ENCODE measurements around the gene ACOT13.
A peak's percentile ranks its signal among the peaks of the same experiment; 100 is the strongest.

ACOT13 gene

DNA sequence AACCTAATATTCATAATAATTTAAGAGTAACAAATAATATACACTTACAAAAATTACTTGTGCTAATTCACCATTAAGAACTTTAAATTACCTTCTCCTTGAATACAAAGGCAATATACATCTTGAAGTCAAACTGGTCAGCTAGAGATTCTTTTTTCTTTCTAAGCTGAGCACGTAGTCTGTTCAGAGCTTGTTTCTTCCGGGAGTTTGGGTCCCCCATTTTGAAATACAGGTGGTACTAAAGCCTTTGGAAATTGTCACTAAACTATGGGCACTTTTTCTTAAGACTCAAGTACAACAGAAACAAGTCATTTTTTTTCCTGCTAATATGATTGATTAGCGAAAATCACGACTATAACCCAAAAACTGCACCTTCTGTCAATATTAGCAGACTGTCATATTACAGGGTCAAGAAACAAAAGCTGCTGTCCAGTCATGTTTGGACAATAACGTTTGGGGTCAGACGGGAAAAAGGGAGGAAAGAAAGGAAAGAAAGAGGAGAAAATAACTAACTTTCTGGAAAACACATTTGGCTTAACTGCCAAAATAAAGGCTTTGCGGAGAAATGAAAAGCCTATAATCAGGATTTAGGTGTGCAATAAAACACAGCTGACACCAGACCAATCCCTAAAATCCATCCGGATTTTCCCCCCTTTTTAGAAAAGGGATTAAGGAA is 51.7 kb downstream of the ACOT13 start:
- peak overlapping the region; percentile 97 for H3K4me3 ChIP-seq (ENCODE audit: low read depth, low read length)
- H3K27ac ChIP-seq = peak overlapping the region; percentile 99
- DNase-seq = no peak
- TF ChIP-seq, protein P1, sequence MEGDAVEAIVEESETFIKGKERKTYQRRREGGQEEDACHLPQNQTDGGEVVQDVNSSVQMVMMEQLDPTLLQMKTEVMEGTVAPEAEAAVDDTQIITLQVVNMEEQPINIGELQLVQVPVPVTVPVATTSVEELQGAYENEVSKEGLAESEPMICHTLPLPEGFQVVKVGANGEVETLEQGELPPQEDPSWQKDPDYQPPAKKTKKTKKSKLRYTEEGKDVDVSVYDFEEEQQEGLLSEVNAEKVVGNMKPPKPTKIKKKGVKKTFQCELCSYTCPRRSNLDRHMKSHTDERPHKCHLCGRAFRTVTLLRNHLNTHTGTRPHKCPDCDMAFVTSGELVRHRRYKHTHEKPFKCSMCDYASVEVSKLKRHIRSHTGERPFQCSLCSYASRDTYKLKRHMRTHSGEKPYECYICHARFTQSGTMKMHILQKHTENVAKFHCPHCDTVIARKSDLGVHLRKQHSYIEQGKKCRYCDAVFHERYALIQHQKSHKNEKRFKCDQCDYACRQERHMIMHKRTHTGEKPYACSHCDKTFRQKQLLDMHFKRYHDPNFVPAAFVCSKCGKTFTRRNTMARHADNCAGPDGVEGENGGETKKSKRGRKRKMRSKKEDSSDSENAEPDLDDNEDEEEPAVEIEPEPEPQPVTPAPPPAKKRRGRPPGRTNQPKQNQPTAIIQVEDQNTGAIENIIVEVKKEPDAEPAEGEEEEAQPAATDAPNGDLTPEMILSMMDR (IDR thresholded peaks at IDR 0.05; ENCODE audit: low read depth, low read length, missing control alignments) = no peak
- peaks cover 31% of the 10 kb centered on the region for H3K36me3 ChIP-seq (replicated peaks)
- no peaks in the 10 kb centered on the region for H3K27me3 ChIP-seq (replicated peaks)
- in situ Hi-C loops (cut with HindIII; ENCODE audit: low pct_ligation_motif_present, low sequenced_read_pairs) = no loop called here

DNA sequence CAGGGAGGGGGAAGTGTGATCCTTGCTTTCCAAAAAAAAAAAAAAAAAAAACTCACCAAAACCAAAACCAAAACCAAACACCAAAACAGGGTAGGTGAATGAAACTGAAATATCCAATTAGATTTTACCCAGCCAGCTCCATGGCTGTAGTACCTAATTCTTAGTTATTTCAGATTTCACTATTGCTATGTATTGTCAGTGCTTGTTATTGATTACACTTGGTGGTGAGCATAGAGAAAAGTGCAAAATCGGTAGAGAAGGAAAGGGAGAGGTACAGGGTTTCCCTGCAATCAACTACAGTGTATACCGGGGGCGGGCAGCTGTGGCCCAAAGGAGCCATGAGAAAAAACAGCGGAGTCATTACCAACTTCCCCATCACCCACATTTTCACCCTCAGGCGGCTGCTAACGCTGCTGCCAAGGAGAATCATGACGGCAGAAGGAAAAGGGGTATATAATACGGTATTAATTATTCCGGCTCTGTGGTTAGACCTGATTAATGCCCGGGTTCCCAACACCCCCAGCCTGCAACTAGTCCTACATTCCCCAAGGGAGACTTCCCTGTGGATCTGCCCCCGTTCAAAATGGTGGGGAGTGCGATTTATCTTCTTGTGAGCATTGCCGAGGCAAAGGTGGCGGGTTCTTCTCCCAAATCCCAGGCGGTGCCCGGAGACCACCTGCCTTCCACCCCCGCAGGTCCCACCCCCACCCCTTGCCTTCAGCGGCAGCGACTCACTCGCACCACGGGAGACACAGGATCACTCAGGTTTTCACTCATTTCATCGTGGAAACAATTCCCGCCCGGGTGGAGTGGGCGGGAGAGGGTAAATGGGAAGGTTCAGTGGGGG is 52.5 kb downstream of the ACOT13 start, which contains the start of gene C6orf62:
C6orf62 (minus strand) TSS at position 30 of the 847 bp plus-strand sequence. CDS start 486 bp downstream, outside the sequence.
- TF ChIP-seq, protein P1 (IDR thresholded peaks at IDR 0.05; ENCODE audit: low read depth, low read length, missing control alignments) = no peak
- H3K36me3 ChIP-seq (replicated peaks) = peaks cover 23% of the 10 kb centered on the region
- H3K4me3 ChIP-seq (ENCODE audit: low read depth, low read length) = peak within 1 kb of the TSS; percentile 97
- peak within 1 kb of the TSS; percentile 99 for H3K27ac ChIP-seq
- no peaks in the 10 kb centered on the region for H3K27me3 ChIP-seq (replicated peaks)
- peak; percentile 8 for DNase-seq
- in situ Hi-C loops (cut with HindIII; ENCODE audit: low pct_ligation_motif_present, low sequenced_read_pairs) = no loop called here

DNA sequence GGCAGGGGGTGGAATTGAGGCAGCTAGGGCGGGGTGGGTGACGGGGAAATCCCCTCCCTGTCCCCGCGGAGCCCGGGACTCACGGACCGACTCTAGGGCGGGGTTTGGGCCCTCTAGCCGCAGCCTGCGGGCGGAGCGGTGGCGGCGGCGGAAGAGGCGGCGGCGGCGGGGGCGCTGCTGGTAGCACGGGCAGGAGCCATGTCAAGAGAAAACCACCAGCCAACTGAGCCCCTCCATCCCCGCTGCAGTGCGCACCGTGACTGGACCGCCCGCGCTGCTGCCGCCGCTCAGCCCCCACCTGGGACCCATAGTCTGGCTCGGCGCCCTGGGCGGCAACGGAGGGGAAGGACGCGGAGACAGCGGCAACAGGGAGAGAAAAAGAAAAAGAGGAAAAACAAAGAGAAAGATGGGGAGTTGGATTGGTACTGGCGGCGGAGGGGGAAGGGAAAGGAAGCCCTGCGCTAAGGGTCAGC is 53.3 kb downstream of the ACOT13 start:
- TF ChIP-seq, protein P1 (IDR thresholded peaks at IDR 0.05; ENCODE audit: low read depth, low read length, missing control alignments) = no peak
- Histone ChIP-seq H3K27me3 (replicated peaks) (no peaks in the 10 kb centered on the region), H3K4me3 (ENCODE audit: low read depth, low read length) (peak overlapping the region; percentile 97), H3K27ac (peak overlapping the region; percentile 99), H3K36me3 (replicated peaks) (peaks cover 15% of the 10 kb centered on the region)
- peak; percentile 25 for DNase-seq
- in situ Hi-C loops (cut with HindIII; ENCODE audit: low pct_ligation_motif_present, low sequenced_read_pairs) = no loop called here

DNA sequence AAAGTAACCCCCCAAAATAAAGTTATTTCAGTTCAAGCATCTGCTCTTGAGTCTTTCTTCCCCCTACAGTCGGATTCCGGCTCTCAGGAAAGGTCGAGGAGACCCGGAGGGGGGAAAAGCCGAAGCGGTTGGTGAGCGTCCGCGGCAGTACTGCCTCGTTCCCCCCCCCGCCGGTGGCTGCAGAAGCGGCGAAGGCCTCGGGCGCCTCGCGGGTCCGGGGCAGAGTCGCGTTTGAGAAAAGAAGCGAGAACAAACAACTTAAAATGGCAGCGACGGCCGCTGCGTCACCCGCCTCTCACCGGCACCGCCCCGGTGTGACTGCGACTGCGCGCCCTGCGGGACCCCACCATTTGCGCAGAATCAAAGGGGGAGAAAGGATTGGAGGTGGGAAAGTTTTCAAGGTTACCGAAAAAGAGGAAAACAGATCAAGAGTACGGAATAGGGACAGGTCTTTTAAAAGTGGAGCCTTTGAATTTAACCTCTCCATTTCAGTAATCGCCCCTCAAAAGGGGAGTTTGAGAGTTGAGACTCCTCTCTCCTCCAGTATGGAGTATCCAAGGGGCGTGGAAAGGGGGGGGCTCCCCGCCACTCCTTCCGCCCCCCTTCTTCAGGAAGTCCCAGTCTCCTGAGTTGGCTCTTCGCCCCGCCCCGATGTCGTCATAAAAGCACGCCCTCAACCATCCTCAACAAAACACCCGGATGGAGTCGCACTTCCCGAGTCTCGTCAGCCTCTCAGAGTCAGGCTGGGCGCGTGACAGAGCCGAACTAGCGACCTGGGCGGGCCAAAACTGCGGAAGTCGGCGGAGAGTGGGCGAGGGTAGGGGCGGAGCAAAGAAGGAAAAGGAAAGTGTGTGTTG is 54.0 kb downstream of the ACOT13 start:
- in situ Hi-C loops (cut with HindIII; ENCODE audit: low pct_ligation_motif_present, low sequenced_read_pairs) = no loop called here
- Histone ChIP-seq H3K27me3 (replicated peaks) (no peaks in the 10 kb centered on the region), H3K27ac (peak overlapping the region; percentile 99), H3K36me3 (replicated peaks) (peaks cover 10% of the 10 kb centered on the region), H3K4me3 (ENCODE audit: low read depth, low read length) (peak overlapping the region; percentile 97)
- TF ChIP-seq, protein P1 (IDR thresholded peaks at IDR 0.05; ENCODE audit: low read depth, low read length, missing control alignments) = no peak
- peak; percentile 100 for DNase-seq

DNA sequence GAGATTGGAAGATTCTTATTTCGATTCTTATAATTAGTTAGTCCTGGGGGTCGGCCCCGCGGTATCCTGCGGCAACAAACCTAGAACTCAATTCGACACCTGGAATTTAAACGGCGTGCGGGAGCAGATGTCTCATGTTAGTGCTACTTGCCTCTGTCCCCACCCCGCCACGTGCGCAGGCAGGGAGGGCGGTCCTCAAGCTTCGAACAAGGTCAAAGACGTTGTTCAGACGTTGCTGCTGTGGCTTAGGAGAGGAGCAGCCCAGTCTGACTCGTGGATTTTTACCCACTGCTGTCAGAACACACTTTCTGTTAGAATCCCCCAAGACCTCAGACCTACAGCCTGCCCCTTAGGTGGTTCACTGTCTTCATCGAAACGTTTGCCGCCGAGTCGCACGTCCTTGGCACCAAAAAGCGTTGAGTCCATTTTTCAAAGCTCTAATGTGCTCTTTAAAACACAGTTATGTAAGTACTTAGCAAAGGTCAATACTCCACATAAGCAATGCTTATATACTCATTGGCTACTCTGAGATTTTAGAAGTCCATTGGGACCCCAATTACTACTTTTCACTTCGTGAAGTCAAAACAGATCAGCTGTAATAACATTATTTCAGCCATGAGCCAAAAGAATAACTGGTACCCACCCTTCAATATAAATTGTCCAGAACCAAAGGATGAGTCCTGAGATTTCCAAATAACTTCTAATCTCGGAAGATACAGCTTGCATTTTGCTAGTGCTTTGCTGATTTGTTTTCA is 54.8 kb downstream of the ACOT13 start:
- TF ChIP-seq, protein P1 (IDR thresholded peaks at IDR 0.05; ENCODE audit: low read depth, low read length, missing control alignments) = no peak
- H3K27ac ChIP-seq = peak overlapping the region; percentile 99
- in situ Hi-C loops (cut with HindIII; ENCODE audit: low pct_ligation_motif_present, low sequenced_read_pairs) = no loop called here
- peak overlapping the region; percentile 70 for H3K4me3 ChIP-seq (ENCODE audit: low read depth, low read length)
- DNase-seq = no peak
- no peaks in the 10 kb centered on the region for H3K27me3 ChIP-seq (replicated peaks)
- H3K36me3 ChIP-seq (replicated peaks) = peaks cover 5% of the 10 kb centered on the region

Data from brain microvascular endothelial cell (primary cell).